Activated CD8-positive, alpha-beta memory T cell treated with anti-CD3 and anti-CD28 coated beads for 1 hour (primary cell): ENCODE data around the gene RNASE7.

Experiments
- DNase-seq, 2 donors: peaks; one replicate each; pipeline ENCODE4 v3.0.0-alpha.2; 2020; ENCODE audit warnings: low read depth in 1 of 2; ENCODE audit errors: extremely low read depth in 1 of 2

RNASE7 gene

GRCh38 chr14:21042918-21043317 lies 756 bp downstream of the RNASE7 start:
- no peak for DNase-seq

- no peak for DNase-seq
Observed at GRCh38 chr14:21043387-21043973, 1.3 kb downstream of the RNASE7 start.

- no peak for DNase-seq
Observed at GRCh38 chr14:21043974-21044618, 1.9 kb downstream of the RNASE7 start.

GRCh38 chr14:21047378-21047781 lies 5.2 kb downstream of the RNASE7 start:
- DNase-seq, result no peak

GRCh38 chr14:21048638-21049037 lies 6.5 kb downstream of the RNASE7 start:
- no peak for DNase-seq

- DNase-seq, result no peak
Observed at GRCh38 chr14:21049271-21049673, 7.1 kb downstream of the RNASE7 start.

- DNase-seq, result no peak
Observed at GRCh38 chr14:21050597-21050996, 8.4 kb downstream of the RNASE7 start.

GRCh38 chr14:21053184-21054122 lies 11.3 kb downstream of the RNASE7 start:
- no peak for DNase-seq

- no peak for DNase-seq
Observed at GRCh38 chr14:21054123-21054767, 12.1 kb downstream of the RNASE7 start.

GRCh38 chr14:21054768-21055145 lies 12.6 kb downstream of the RNASE7 start:
- DNase-seq, result no peak

GRCh38 chr14:21055432-21056117 lies 13.4 kb downstream of the RNASE7 start:
- no peak for DNase-seq

- DNase-seq, result no peak
Observed at GRCh38 chr14:21056520-21057163, 14.5 kb downstream of the RNASE7 start.

- no peak for DNase-seq
Observed at GRCh38 chr14:21057803-21058675, 15.9 kb downstream of the RNASE7 start, which contains the start of gene RNASE8. Gene RNASE8, plus strand, starts transcription at chr14:21057822. Its CDS starts 71 bp downstream, at chr14:21057893.

- no peak for DNase-seq
Observed at GRCh38 chr14:21058903-21059302, 16.7 kb downstream of the RNASE7 start.

GRCh38 chr14:21059842-21060613 lies 17.9 kb downstream of the RNASE7 start:
- no peak for DNase-seq

- no peak for DNase-seq
Observed at GRCh38 chr14:21060614-21061346, 18.6 kb downstream of the RNASE7 start.

- no peak for DNase-seq
Observed at GRCh38 chr14:21061347-21061668, 19.1 kb downstream of the RNASE7 start.

- DNase-seq, result no peak
Observed at GRCh38 chr14:21063479-21063878, 21.3 kb downstream of the RNASE7 start.
